ENCODE measurements around the gene NAB2. TPM values are rescaled to one million over a fixed set of nuclear protein-coding genes. Genes with fewer than 3 reads are reported as not detected.

Gene NAB2
- total and polyA plus RNA-seq, 10 of the 15 experiments (the other 5 are each of a cell fraction or from before 2014, with no cell fraction given) = 0.35 to 35.2 (median 15.3) TPM

DNA sequence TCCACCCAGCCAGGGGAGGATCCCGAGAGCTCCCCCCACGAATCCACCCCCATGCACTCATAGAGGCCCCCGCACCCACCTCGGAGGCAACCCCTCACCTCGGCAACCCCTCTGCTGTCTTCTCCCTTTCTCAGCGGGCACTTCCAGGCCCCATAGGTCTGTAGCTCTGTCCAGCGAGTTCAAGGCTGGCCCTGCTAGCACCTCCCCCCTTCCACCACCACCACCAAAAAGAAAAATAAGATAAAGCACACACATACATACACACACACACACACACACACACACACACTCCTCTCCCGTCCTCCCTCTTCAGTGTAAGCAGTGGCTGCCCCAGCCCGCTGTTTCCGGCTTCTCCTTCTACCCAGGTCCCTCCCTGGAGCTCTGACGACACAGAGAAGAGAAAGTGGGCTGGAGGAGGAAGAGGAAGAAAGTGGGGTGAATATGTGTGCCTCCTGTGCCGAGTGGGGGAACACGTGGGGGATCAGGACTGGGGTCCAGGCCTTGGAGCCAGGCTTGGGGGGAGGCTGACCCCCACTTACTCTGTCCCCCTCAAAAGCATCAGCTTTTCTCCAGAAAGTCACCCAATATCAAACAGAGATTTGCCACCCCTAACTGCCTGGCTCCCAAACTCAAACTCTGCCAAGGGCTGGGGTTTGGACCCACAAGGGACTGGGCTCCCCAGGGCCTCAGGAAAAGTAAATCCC is 22.3 kb downstream of the NAB2 start, which contains the start of gene STAT6 (continued):
- TF ChIP-seq, protein P1, sequence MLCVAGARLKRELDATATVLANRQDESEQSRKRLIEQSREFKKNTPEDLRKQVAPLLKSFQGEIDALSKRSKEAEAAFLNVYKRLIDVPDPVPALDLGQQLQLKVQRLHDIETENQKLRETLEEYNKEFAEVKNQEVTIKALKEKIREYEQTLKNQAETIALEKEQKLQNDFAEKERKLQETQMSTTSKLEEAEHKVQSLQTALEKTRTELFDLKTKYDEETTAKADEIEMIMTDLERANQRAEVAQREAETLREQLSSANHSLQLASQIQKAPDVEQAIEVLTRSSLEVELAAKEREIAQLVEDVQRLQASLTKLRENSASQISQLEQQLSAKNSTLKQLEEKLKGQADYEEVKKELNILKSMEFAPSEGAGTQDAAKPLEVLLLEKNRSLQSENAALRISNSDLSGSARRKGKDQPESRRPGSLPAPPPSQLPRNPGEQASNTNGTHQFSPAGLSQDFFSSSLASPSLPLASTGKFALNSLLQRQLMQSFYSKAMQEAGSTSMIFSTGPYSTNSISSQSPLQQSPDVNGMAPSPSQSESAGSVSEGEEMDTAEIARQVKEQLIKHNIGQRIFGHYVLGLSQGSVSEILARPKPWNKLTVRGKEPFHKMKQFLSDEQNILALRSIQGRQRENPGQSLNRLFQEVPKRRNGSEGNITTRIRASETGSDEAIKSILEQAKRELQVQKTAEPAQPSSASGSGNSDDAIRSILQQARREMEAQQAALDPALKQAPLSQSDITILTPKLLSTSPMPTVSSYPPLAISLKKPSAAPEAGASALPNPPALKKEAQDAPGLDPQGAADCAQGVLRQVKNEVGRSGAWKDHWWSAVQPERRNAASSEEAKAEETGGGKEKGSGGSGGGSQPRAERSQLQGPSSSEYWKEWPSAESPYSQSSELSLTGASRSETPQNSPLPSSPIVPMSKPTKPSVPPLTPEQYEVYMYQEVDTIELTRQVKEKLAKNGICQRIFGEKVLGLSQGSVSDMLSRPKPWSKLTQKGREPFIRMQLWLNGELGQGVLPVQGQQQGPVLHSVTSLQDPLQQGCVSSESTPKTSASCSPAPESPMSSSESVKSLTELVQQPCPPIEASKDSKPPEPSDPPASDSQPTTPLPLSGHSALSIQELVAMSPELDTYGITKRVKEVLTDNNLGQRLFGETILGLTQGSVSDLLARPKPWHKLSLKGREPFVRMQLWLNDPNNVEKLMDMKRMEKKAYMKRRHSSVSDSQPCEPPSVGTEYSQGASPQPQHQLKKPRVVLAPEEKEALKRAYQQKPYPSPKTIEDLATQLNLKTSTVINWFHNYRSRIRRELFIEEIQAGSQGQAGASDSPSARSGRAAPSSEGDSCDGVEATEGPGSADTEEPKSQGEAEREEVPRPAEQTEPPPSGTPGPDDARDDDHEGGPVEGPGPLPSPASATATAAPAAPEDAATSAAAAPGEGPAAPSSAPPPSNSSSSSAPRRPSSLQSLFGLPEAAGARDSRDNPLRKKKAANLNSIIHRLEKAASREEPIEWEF (IDR thresholded peaks at IDR 0.05; ENCODE audit: insufficient replicate concordance, low read depth, low read length) = no peak
- TF ChIP-seq NFYA (IDR thresholded peaks at IDR 0.05; ENCODE audit: borderline replicate concordance, low read depth, low read length) (no peak), PML (IDR thresholded peaks at IDR 0.05; ENCODE audit: low read length) (peak; percentile 79; the same call in 1 of the 2 replicates), TCF3 (IDR thresholded peaks at IDR 0.05; ENCODE audit: borderline replicate concordance, insufficient read depth, low read depth, low read length) (no peak), MTA2 (IDR thresholded peaks at IDR 0.05; ENCODE audit: low read depth) (no peak), ETV6 (conservative IDR thresholded peaks at IDR 0.05 in 1 of 2, IDR thresholded peaks at IDR 0.05 in 1 of 2; ENCODE audit: borderline replicate concordance in 1 of 2, low read depth in 1 of 2) (no peak; a peak in 1 of 4 replicates), CBFB (IDR thresholded peaks at IDR 0.05; ENCODE audit: low read depth) (peak; percentile 4; the same call in 1 of the 2 replicates), RAD51 (IDR thresholded peaks at IDR 0.05) (no peak), POLR2A (IDR thresholded peaks at IDR 0.05; ENCODE audit: low read depth, low read length) (peak; percentile 74), ZSCAN29 (IDR thresholded peaks at IDR 0.05) (no peak), BACH1 (IDR thresholded peaks at IDR 0.05; ENCODE audit: borderline replicate concordance) (no peak), RB1 (IDR thresholded peaks at IDR 0.05; ENCODE audit: borderline replicate concordance) (no peak)
- TF ChIP-seq, protein P2, sequence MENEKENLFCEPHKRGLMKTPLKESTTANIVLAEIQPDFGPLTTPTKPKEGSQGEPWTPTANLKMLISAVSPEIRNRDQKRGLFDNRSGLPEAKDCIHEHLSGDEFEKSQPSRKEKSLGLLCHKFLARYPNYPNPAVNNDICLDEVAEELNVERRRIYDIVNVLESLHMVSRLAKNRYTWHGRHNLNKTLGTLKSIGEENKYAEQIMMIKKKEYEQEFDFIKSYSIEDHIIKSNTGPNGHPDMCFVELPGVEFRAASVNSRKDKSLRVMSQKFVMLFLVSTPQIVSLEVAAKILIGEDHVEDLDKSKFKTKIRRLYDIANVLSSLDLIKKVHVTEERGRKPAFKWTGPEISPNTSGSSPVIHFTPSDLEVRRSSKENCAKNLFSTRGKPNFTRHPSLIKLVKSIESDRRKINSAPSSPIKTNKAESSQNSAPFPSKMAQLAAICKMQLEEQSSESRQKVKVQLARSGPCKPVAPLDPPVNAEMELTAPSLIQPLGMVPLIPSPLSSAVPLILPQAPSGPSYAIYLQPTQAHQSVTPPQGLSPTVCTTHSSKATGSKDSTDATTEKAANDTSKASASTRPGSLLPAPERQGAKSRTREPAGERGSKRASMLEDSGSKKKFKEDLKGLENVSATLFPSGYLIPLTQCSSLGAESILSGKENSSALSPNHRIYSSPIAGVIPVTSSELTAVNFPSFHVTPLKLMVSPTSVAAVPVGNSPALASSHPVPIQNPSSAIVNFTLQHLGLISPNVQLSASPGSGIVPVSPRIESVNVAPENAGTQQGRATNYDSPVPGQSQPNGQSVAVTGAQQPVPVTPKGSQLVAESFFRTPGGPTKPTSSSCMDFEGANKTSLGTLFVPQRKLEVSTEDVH (IDR thresholded peaks at IDR 0.05; ENCODE audit: low read depth, partially characterized antibody) = peak; percentile 20
- TF ChIP-seq, protein P3, sequence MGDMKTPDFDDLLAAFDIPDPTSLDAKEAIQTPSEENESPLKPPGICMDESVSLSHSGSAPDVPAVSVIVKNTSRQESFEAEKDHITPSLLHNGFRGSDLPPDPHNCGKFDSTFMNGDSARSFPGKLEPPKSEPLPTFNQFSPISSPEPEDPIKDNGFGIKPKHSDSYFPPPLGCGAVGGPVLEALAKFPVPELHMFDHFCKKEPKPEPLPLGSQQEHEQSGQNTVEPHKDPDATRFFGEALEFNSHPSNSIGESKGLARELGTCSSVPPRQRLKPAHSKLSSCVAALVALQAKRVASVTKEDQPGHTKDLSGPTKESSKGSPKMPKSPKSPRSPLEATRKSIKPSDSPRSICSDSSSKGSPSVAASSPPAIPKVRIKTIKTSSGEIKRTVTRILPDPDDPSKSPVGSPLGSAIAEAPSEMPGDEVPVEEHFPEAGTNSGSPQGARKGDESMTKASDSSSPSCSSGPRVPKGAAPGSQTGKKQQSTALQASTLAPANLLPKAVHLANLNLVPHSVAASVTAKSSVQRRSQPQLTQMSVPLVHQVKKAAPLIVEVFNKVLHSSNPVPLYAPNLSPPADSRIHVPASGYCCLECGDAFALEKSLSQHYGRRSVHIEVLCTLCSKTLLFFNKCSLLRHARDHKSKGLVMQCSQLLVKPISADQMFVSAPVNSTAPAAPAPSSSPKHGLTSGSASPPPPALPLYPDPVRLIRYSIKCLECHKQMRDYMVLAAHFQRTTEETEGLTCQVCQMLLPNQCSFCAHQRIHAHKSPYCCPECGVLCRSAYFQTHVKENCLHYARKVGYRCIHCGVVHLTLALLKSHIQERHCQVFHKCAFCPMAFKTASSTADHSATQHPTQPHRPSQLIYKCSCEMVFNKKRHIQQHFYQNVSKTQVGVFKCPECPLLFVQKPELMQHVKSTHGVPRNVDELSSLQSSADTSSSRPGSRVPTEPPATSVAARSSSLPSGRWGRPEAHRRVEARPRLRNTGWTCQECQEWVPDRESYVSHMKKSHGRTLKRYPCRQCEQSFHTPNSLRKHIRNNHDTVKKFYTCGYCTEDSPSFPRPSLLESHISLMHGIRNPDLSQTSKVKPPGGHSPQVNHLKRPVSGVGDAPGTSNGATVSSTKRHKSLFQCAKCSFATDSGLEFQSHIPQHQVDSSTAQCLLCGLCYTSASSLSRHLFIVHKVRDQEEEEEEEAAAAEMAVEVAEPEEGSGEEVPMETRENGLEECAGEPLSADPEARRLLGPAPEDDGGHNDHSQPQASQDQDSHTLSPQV (IDR thresholded peaks at IDR 0.05) = no peak
- TF ChIP-seq, protein P4, sequence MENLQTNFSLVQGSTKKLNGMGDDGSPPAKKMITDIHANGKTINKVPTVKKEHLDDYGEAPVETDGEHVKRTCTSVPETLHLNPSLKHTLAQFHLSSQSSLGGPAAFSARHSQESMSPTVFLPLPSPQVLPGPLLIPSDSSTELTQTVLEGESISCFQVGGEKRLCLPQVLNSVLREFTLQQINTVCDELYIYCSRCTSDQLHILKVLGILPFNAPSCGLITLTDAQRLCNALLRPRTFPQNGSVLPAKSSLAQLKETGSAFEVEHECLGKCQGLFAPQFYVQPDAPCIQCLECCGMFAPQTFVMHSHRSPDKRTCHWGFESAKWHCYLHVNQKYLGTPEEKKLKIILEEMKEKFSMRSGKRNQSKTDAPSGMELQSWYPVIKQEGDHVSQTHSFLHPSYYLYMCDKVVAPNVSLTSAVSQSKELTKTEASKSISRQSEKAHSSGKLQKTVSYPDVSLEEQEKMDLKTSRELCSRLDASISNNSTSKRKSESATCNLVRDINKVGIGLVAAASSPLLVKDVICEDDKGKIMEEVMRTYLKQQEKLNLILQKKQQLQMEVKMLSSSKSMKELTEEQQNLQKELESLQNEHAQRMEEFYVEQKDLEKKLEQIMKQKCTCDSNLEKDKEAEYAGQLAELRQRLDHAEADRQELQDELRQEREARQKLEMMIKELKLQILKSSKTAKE (IDR thresholded peaks at IDR 0.05; ENCODE audit: low read depth, poor library complexity, severe bottlenecking) = no peak
